Measurements from ENCODE around the gene HLA-A.

HLA-A gene

DNA sequence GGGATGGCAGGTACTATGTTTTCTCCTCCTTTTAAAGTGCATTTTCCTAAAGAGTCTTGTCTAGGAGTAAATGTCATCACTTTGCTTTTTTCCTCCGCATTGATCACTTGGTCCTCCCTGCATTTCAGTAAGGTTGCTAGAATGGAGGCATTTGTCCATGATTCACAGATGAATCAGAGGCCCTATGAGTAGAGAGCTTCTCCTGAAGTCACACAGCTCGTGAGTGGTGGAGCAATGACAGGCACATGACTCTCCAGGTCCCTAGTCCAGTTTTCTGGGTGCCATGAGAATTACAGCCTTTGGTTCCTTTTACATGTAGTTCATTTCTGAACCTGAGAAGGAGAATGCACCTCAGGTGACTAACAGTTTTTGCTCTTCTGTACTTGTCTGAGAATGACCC is 50.5 kb downstream of the HLA-A start:
- DNase-seq = peak; percentile 22 to 28

DNA sequence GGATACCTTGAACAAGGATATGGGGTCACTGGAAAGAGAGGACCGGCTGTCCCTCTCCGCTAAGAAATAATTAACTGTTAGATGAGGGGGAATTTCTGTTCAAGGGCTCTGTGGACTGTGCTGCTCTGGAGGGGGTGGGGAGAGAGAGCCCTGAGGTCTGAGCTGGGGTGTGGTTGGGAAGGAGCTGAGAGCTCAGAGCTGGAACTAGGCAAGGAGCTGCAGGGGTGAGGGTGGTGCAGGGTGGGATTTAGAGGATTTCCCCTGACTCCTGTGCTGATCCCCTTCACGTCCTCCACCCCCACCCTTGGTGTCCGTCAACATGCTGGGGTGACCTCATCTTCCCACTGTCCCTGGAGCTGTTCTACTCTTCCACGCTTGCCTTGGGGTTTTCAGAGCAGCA is 52.5 kb downstream of the HLA-A start:
- DNase-seq = no peak

DNA sequence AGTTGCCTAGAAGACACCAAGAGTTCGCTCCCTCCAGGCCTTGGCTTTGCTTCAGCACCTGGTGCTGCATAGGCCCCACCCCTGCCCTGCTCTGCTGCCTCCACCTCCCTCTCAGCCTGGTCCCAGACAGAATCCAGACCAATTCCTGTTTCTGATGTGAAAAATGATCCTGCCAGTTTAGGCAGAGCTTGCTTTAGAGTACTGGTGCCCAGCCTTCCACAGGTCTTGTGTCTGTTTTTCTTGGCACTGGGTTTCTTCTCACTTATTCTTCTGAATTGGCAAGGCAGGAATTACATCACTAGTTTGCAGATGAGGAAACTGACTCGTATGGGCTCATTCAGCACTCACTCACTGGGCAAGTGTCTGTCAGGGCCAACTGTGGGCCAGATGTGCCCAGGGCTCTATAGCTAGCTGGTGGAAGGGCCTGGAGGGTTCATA is 53.0 kb downstream of the HLA-A start:
- DNase-seq = no peak
